Hepatocyte (in vitro differentiated cells): ENCODE measurements around the gene DTX3. TPM values are rescaled to one million over a fixed set of nuclear protein-coding genes. Genes with fewer than 3 reads are reported as not detected.

ENCODE experiments used
- DNase-seq: peaks from one replicate; pipeline ENCODE4 v3.0.0-alpha.2; 2016; ENCODE audit warnings: low spot score
- H2AFZ ChIP-seq: fragments of 200-600 bp; sonication (generic); 2 replicates; pipeline ENCODE4 v1.6.0; 2016; ENCODE audit warnings: antibody characterized with exemption, mild to moderate bottlenecking
- H3K27ac ChIP-seq: fragments of 200-600 bp; sonication (generic); 2 replicates; pipeline ENCODE4 v1.5.1; 2016; ENCODE audit warnings: mild to moderate bottlenecking
- H3K27me3 ChIP-seq: fragments of 200-600 bp; sonication (generic); 2 replicates; pipeline ENCODE4 v1.6.1; 2016
- H3K36me3 ChIP-seq: fragments of 200-600 bp; sonication (generic); replicated peaks from 2 replicates; pipeline ENCODE4 v1.5.1; 2016; ENCODE audit warnings: low read depth; ENCODE audit not compliant: insufficient read depth
- H3K4me1 ChIP-seq: fragments of 200-600 bp; sonication (generic); 2 replicates; pipeline ENCODE4 v1.5.1; 2016; ENCODE audit warnings: mild to moderate bottlenecking, moderate library complexity; ENCODE audit not compliant: insufficient read depth
- H3K4me2 ChIP-seq: fragments of 200-600 bp; sonication (generic); 2 replicates; pipeline ENCODE4 v1.6.0; 2016
- H3K4me3 ChIP-seq: fragments of 200-600 bp; sonication (generic); 2 replicates; pipeline ENCODE4 v1.5.1; 2016; ENCODE audit warnings: mild to moderate bottlenecking
- H3K79me2 ChIP-seq: fragments of 200-600 bp; sonication (generic); 2 replicates; pipeline ENCODE4 v1.6.0; 2017; ENCODE audit warnings: mild to moderate bottlenecking
- H3K9me2 ChIP-seq: fragments of 200-600 bp; sonication (generic); replicated peaks from 2 replicates; pipeline ENCODE4 v1.6.0; 2017; ENCODE audit warnings: mild to moderate bottlenecking; ENCODE audit not compliant: insufficient read depth
- H3K9me3 ChIP-seq: fragments of 200-600 bp; sonication (generic); 2 replicates; pipeline ENCODE4 v1.5.1; 2016; ENCODE audit warnings: low read depth, mild to moderate bottlenecking
- H4K20me1 ChIP-seq: fragments of 200-600 bp; sonication (generic); 2 replicates; pipeline ENCODE4 v1.6.0; 2016; ENCODE audit warnings: mild to moderate bottlenecking; ENCODE audit not compliant: insufficient read depth, poor library complexity, severe bottlenecking
- CTCF ChIP-seq: fragments of 200-600 bp; sonication (generic); IDR thresholded peaks from 2 replicates; pipeline ENCODE4 v1.5.1; 2016; ENCODE audit warnings: antibody characterized with exemption, mild to moderate bottlenecking; ENCODE audit not compliant: poor library complexity
- EZH2 ChIP-seq: fragments of 200-600 bp; sonication (generic); IDR thresholded peaks from 2 replicates; pipeline ENCODE4 v1.6.1; 2016; ENCODE audit warnings: antibody characterized with exemption, mild to moderate bottlenecking, borderline replicate concordance
- EZH2phosphoT487 ChIP-seq: fragments of 200-600 bp; sonication (generic); IDR thresholded peaks from one replicate; pipeline ENCODE4 v1.6.1; 2018; ENCODE audit warnings: antibody characterized with exemption, mild to moderate bottlenecking, low read depth, moderate library complexity; ENCODE audit not compliant: unreplicated experiment, severe bottlenecking
- WGBS: methylation state at CpG from one replicate; pipeline ENCODE4 v1.1.6; 2016; ENCODE audit warnings: low lambda C conversion rate; ENCODE audit errors: missing lambda C conversion rate; 5-methylcytosine and 5-hydroxymethylcytosine counted together
- polyA plus RNA-seq: library from polyadenylated mRNA; unstranded; fragments of >200 nt; fragmentation: Nextera tagmentation; extraction: Ambion mirVana; gene quantifications from 2 replicates; pipeline ENCODE4 v1.2.1, GENCODE V29; 2016
- total RNA-seq: library from RNA; depleted of rRNA; stranded (reverse); fragments of >200 nt; gene quantifications from 2 replicates; pipeline ENCODE4 v1.2.3, GENCODE V29; 2014

The DTX3 gene
- total and polyA plus RNA-seq, 2 experiments from 2014 or later, result 19.9 to 31.2 TPM

DNA sequence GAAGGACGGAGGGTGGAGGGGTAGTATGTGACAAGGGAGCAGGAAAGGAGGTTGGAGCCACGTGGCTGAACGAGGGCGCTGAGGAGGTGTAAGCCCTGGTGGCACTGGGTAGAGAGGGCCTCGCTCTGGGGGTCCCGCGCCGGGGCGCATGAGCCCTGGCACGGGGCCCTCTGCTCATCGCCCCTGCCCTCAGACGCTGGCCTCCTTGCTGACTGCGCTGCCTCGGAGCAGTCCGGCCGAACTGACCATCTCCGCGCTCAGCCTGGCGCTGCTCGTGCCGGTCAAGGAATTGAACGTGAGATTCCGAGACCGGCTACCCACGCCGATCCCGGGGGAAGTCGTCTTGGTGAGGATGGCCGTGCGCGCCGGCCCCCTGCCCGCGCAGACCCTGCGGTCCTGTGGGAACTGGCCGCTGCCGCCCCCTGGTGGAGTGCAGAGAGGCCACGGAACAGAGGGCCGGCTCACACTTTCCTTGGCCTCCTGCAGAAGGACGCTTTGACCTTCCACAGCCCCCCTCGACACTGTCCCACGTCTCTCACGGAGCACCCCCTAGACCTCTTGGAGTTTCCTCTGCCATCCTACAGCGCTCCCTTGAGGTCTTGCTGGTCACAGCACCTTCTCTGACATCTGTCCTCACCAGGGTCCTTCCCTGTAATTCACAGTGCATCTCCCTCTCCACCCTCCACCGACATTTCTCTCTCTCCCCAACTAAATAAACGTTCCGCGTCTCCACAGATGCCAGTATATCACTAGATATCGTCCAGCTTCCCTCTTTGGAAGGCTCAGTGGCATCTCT is 17.1 kb downstream of the DTX3 start:
- H4K20me1 ChIP-seq, result no peaks in the 10 kb centered on the region
- peak overlapping the region; percentile 35 for H2AFZ ChIP-seq
- H3K27me3 ChIP-seq, result peaks cover 98% of the 10 kb centered on the region
- peak; percentile 75 for DNase-seq
- H3K36me3 ChIP-seq, result no peaks in the 10 kb centered on the region
- H3K27ac ChIP-seq, result no peak overlapping the region
- peaks cover 13% of the 10 kb centered on the region for H3K4me1 ChIP-seq
- H3K79me2 ChIP-seq, result no peaks in the 10 kb centered on the region
- TF ChIP-seq CTCF (peak; percentile 91), EZH2 (no peak)
- H3K4me3 ChIP-seq, result peak overlapping the region; percentile 39
- peak overlapping the region; percentile 100 for H3K4me2 ChIP-seq
- no peaks in the 10 kb centered on the region for H3K9me2 ChIP-seq
- H3K9me3 ChIP-seq, result no peaks in the 10 kb centered on the region
- WGBS, result 3% methylated on average over 44 of the region's 49 CpGs

DNA sequence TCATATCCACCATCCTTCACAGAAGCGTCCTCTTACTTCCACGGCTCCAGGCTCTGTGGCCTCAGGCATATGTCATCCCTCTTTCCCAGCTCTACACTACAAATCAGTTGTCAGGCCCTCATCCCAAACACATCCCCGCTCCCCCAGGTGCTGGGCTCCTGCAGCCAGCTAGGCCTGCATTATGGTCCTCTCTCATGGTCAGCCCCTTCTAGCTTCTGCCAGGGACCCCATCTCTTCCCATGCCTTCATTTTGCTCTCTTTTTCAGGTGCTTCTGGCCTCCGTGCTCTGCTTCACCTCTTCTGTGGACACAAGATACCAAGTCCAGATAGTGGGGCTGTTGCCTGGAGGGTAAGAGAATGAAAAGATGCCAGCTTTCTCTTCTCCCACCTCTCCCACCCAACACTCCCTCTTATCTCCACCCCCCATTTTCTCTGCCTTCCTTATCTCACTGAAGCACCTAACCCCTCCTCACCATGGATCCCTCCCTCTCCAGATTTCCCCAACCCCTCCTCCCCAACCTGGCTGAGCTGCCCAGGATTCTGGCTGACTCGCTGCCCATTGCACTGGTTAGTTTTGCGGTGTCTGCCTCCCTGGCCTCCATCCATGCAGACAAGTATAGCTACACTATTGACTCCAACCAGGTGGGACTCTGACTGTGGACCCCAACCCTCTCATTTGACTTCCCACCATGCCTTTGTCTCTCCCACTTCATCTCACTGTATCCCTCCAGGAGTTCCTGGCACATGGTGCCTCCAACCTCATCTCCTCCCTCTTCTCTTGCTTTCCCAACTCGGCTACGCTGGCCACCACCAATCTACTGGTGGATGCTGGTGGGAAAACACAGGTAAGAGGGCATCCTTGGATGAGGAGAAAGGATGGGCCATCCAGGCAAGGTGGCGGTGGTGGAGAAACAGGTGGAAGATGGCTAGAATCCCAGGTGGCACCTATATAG is 17.9 kb downstream of the DTX3 start:
- no peak for TF ChIP-seq CTCF
- TF ChIP-seq EZH2, result no peak
- TF ChIP-seq EZH2phosphoT487, result no peak
- H3K36me3 ChIP-seq, result no peaks in the 10 kb centered on the region
- H3K9me2 ChIP-seq, result no peaks in the 10 kb centered on the region
- no peak for DNase-seq
- H3K9me3 ChIP-seq, result no peaks in the 10 kb centered on the region
- H3K4me1 ChIP-seq, result peaks cover 13% of the 10 kb centered on the region
- no peaks in the 10 kb centered on the region for H4K20me1 ChIP-seq
- no peak overlapping the region for H3K4me2 ChIP-seq
- H3K79me2 ChIP-seq, result no peaks in the 10 kb centered on the region
- WGBS, result 69% methylated on average over 9 of the region's 9 CpGs
- H3K27ac ChIP-seq, result no peak overlapping the region
- H3K4me3 ChIP-seq, result no peak overlapping the region
- H2AFZ ChIP-seq, result no peak overlapping the region
- H3K27me3 ChIP-seq, result peaks cover 100% of the 10 kb centered on the region

GRCh38 chr12:57623385-57623784 is 18.8 kb downstream of the DTX3 start:
- Histone ChIP-seq H3K9me3 (no peaks in the 10 kb centered on the region), H3K4me1 (peaks cover 13% of the 10 kb centered on the region), H3K9me2 (no peaks in the 10 kb centered on the region), H4K20me1 (no peaks in the 10 kb centered on the region), H3K27me3 (peaks cover 100% of the 10 kb centered on the region), H3K4me3 (no peak overlapping the region), H2AFZ (no peak overlapping the region), H3K27ac (no peak overlapping the region), H3K79me2 (no peaks in the 10 kb centered on the region), H3K36me3 (no peaks in the 10 kb centered on the region), H3K4me2 (no peak overlapping the region)
- TF ChIP-seq EZH2, result no peak
- TF ChIP-seq EZH2phosphoT487, result no peak
- TF ChIP-seq CTCF, result no peak
- 85% methylated on average over 2 of the region's 2 CpGs for WGBS
- no peak for DNase-seq
